IPS-NIHi7 (cell line): ENCODE results near the gene CXorf38.
A peak's percentile ranks its signal among the peaks of the same experiment; 100 is the strongest.

Experiments used
- DNase-seq: peaks from one replicate; pipeline ENCODE4 v3.0.0; 2012; ENCODE audit warnings: mixed read lengths; ENCODE audit errors: extremely low spot score

CXorf38 gene, protein sequence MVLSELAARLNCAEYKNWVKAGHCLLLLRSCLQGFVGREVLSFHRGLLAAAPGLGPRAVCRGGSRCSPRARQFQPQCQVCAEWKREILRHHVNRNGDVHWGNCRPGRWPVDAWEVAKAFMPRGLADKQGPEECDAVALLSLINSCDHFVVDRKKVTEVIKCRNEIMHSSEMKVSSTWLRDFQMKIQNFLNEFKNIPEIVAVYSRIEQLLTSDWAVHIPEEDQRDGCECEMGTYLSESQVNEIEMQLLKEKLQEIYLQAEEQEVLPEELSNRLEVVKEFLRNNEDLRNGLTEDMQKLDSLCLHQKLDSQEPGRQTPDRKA

DNA sequence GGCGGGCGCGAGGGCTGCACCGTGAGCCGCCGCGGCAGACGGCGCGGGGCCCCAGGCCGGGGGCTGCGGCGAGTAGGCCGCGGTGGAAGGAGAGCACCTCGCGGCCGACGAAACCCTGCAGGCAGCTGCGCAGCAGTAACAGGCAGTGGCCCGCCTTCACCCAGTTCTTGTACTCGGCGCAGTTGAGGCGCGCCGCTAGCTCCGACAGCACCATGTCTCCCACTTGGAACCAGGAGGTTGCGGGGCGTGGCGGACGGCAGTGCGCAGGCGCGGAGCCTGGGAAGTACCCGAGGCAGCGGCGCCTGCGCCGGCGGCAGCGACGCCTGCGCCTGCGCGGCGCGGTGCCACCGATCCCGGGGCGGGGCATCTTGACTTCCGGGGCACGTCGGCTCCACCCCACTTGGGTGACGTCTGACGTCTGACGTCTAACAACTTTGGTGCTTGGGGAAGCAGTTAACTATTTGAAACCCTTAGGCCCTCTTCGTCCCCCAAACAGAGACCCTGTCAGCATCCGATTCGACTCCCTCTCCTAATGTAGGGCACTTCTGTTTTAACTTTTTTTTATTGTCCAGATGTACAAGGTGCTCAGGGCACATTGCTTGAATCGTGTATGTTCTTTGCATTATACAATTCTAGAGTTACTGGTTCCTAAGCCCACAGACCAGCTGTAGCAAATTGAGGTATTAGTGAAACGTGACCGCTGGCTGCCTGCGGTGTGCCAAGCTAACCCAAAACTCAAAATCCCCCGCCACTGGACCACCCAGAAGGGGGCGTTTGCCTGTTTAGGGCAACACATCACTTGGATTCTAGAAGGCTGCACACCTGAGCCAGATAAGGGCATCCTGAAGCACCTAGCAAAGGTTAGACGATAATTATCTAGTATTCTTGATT is at the start of gene CXorf38:
CXorf38 (minus strand) TSS at position 255 of the 891 bp plus-strand sequence; CDS start at position 214, 41 bp downstream.
- DNase-seq = peak; percentile 87

DNA sequence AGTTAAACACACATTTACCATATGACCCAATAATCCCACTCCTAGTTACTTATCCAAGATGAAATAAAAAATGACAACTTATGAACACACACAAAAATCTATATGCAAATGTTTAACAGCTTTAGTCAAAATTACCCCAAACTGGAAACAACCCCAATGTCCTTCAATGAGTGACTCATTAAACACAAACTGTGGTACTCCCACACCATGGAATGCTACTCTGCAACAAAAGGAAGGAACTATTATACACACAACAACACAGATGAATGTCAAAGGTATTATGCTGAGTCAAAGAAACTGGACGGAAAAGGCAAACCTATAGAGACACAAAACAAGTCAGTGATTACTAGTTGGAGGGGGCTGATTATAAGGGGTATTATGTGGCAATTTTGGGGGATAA is 47.4 kb upstream of the CXorf38 start:
- DNase-seq = no peak

DNA sequence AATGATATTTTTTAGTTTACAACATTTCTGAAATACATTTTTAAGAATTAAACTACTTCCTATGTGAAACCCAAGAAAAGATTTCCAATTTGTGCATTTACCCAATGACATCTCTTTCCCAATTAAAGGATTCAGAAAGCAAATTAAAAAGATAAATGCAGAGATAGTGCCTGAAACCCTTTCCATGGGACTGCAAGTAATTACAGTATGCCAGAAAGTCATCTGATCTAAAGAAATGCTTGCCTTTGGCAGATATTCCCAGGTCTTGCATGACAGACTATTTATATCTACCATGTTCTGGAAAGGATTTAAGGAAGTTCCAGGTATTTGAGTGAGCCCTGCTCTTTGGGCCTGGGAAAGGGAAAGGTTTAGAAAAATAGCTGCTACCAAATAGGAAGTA is 41.6 kb upstream of the CXorf38 start:
- DNase-seq = no peak

DNA sequence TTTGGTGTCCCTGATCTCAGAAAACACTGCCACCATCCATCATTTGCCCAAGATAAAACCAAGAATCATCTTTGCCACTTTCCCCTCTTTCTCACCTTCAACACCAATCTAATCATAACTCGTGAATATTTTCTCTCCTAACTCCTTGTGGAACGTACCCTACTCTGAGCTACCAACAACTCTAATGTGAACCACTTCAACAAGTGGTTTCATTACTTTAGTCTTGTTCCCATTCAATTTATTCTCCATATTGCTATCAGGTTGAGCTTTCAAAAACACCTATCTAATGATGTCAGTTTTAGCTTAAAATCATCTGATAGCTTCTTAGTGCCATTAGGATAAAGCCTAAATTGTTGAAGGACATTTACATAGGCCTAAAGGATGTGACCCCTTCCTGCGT is 39.8 kb upstream of the CXorf38 start:
- DNase-seq = no peak

DNA sequence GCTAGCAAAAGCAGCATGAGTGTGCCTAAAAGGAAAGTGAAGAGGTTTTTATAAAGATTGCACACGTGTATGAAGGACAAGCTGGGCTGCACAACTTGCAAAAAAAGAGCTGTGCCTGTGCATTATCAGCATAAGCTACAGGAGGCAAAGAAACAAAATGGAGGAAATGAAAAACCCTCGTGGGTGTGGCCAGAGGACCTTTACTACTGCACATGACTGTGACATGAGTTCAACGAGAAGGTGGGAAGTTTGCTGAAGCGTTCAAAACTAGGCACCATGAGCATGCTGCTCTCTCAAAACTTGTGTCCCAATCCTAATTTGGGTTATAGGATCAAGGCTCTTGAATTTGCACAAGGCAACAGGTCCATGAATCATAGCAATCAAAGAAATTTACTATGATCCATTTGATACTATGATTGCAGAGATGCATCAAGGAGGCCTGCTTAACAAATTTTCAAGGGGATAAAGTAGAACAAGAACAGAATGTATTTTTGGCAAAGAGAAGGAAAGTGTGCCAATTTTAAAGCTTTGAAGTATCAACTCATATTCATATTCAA is 38.1 kb upstream of the CXorf38 start:
- DNase-seq = no peak

DNA sequence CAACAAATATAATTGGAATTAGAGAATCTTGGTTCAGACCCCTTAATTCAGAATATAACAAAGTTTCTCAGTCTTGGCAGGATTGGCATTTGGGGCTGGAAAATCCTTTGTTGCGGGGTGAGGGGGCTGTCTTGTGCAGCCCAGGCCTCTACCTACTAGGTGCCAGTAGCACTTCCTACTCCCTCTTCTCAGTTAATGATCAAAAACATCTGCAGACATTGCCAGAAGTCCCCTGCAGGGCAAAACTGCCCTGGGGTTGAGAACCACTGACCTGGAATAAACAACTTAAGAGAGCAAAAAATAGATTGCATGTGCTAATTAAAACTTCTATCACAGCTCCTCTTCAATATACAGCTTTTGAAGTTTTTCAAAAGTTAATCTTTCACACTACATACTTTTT is 36.7 kb upstream of the CXorf38 start:
- no peak for DNase-seq

DNA sequence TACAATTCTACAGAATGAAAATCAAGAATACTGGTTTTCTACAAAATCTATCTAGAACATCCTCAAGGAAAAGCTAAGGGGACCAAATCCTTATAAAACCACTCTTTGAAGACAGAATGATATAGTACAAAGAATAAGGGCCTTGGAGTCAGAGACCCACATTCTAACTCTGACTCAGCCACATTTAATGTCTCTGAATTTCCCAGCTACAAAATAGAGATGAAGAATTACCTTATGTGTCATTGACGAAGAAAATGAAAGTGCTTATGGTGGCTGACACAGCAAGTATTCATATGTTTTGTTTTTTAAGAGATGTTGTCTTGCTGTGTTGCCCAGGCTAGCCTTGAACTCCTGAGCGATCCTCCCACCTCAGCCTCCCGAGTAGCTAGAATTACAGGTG is 35.9 kb upstream of the CXorf38 start:
- no peak for DNase-seq

DNA sequence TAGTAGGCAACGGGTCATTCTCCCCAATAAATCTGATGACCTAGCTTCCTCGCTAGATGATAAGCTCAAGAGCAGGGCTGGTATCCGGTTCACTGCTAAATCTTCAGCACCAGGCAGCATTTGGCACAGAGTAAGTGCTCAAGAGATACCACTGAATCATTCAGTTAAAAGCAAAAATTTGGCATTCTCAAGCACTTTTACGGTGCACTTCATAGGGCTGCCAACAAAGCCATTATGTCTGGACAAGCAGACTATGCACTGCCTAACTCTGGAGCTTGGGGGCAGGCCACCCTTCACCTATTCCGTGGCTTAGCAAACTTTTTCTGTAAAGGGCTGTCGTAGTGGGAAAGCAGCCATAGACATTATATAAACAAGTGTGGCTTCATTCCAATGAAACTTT is 23.8 kb upstream of the CXorf38 start:
- no peak for DNase-seq

DNA sequence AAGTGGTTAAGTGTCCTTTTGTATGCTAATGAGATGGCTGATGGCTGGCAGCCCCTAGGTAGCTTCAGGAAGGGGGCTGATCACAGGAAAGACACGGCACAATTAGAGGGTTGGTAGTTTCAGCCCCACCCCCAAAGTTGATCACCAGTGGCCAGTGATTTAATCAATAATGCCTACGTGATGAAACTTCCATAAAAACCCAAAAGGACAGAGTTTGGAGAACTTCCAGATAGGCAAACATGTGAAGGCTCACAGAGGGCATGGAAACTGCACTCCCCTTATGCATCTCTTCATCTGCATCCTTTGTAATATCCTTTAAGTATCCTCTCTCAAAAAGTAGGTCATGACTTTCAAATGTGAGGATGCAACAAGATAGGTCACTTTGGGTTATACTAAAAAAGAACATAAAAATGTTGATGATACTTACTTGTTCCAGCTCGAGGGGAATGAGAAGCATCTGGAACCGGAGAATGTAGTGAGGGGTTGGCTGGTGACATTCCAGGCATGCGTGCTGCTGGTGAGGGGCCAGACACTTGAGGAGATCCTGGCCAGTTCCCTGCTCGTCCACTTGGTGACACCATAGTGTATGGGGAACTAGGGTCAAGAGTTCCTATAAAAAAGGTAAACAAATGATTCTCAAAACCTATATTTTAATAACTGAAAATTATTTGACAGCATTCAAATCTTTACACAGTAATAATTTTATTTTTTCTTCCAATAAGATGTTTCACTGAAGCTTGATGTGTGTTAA is 16.7 kb upstream of the CXorf38 start:
- peak; percentile 54 for DNase-seq

DNA sequence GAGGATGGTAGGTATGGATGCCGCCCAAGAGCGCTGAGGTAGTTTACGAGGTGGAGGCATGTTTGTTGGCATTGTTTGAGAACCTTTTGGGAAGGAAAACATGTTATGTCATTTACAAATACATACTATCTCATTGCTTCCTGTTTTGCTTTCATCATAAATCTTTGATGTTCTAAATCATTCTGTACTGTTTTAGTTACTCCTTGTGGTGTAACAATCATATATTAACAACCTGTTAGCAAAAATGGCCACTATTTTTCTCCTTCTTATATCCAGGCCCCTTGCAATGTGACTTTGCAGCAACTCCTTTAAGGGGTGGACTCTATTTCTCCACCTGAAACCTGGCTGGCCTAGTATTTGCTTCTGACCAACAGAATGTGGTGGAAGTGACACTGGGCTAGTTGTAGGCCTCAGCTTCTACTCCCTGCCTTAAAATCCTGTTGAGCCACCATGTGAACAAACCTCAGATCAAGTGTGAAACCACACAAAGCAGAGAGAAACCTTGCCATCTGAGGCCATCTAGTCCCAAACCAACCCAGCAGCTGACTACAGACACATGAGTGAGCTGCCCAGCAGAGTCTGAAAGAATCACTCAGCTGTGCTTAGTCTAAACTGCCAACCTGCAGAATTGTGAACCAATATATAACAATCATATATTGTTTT is 15.8 kb upstream of the CXorf38 start:
- no peak for DNase-seq

DNA sequence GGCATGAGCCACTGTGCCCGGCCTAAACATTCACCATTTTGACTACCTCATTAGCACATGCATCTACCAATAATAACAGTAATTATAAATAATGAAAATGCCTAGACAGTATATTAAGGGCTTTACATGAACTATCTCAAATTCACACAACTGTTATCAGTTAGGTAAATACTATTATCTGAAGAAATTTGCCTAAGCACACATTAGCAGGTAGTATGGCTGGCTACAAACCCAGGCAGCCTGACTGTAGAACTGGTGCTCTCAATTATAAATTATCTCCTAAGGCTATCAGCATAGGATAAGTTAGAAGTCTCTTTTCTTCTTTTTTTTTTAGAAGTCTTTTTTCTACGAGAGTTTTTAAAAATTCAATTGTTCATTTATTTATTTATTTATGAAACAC is 14.1 kb upstream of the CXorf38 start:
- DNase-seq = no peak

DNA sequence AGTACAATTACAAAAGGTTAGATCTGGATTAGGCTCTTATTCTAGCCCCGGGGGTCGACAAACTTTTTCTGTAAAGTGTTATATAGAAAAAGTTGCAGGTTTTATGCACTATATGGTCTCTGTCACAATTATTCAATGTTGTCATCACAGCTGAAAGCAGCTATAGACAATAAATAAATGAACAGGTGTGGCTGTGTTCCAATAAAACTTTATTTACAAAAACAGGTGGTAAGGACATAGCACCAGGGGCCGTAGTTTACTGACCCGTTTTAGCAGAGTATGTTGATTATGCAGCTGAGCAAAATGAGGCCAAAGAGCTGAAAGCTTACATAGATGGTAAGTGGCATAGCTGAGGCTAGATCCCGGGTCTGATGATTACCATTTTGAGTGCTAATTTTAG is 13.0 kb upstream of the CXorf38 start:
- no peak for DNase-seq

DNA sequence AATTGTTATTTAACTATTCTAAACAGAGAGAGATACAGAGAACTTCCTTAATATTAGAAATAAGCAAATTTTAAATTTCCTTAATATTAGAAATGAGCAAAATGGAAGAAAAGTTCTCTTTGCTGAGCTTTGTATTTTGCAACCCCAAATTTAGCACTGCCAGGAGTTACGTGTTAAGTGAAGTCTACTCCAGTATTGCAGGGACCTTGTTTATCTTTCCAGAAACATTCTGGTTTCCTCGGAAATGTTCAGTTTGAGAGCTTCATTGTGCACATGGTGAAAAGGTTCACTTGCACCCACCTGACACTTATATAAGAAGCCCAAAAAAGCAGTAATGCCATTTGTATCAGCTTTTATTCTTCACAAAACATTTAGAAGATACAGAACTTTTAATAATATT is 6.2 kb upstream of the CXorf38 start:
- no peak for DNase-seq

DNA sequence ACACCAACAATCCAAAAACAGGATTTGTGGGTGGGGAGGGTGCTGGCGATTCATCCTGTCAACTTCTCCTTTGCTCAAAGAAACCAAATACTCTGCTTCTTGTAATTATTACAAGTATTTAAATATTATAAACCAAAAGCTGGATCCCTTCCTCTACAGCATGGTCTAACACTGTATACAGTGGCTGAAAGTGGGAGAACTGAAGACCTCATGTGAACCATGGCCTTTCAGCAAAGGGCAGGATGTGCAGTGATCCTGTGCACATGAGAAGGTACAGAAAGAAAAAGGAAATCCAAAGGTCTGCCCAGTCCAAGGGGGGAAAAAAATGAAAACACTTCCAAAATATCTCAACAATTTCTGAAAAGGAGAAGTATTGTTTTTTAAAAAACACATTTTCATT is 5.3 kb upstream of the CXorf38 start:
- no peak for DNase-seq

DNA sequence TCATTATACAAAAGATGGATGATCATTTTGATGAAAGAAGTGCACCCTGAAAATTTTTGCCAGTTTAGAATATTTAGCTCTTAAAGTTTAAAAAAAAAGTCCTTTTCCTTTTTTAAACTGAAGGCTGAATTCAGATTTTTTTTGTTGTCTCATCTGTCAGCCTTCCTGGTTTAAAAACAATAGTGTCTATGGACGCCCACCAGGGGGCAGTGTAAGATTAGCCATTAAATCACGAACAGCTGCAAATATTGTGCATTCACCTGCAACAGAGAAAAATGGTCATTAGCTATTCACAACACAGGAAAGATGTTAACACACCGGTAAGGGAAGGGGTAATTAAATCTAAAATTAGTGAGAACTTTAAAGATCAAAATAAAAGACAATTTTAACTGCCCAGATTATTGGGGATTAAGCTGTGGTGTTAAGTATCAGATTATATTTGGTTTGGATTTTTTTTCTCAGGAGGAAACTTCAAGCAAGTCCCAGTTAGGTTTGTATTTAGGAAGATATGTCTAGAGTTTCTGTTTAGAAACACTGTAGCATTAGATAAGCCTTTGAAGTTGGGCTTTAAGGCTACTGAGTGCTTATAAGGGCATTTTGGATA is 4.4 kb upstream of the CXorf38 start:
- DNase-seq = peak; percentile 22

DNA sequence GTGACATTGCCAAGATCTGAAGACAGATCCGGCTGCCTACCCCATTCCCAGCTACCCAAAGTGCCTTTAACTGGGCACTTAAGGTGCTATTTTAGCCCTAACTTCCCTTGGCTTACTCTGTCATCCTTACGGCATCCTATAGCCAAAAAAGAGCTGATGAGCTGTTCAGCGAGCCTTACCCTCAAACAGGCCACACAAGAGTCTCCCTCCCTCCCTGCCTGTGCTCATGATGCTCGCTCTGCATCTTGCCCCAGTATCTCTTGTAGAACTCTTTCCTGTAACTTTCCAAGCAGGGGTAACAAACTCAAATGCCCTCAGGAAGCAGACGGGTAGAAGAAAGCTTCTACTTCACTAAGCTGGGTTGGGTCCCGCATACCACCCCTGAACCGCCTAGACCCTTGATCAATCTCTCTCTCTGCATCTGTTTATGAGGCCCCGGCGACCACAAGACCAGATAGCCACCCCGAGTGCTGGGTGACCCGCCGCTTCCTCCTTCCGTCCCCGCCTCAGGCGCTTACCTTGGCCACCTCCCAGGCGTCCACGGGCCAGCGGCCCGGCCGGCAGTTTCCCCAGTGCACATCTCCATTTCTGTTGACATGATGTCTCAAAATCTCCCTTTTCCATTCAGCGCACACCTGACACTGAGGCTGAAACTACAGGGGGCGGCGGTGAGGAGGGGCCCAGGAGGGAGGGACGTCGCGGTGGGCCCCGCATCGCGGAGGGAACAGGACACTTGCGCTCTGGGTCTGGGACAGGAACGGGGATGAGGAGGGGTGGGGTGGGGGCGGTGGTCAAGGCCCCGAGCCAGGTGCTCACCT is 663 bp downstream of the CXorf38 start:
- peak; percentile 32 for DNase-seq

DNA sequence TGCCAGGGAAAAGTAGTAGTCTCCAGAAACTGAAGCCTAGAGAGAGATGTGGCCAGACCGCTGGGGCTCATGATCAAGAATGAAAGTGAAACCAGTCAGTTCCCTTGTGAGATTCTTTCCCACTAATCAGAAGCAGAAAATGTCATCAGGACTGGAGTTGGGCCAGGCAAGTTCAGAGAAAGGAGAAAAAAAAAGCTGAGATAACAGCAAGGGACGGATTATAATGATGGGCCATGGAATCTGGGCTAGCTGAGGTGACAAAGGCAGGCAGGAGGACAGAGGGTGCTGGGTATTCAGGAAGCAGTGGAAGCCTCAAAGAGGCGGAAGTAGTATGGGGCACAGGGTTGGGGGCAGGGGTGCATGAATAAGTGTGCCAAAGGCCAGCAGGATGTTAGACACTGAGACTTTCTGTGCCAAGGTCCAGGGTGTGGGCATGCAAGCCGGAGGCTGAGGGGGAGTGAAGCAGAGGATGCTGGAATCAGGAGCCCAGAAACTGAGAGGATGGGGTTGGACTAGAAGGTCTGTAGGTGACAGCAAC is 2.5 kb downstream of the CXorf38 start:
- no peak for DNase-seq

DNA sequence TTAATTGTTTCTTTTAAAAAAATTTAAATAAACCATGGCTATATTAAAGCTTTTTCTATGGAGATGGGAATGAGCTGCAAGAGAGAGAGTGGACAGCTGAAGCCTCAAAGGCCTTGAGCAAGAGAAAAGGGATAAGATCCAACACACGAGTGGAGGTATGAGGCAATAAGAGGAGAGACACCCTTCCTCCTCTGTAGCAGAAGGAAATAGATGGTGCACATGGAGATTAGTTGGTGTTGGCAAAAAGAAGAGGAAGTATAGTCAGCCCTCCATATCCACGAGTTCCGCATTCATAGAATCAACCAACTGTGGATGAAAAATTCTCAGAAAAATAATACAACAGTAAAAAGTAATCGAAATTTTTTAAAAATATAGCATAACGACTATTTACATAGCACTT is 3.2 kb downstream of the CXorf38 start:
- no peak for DNase-seq

DNA sequence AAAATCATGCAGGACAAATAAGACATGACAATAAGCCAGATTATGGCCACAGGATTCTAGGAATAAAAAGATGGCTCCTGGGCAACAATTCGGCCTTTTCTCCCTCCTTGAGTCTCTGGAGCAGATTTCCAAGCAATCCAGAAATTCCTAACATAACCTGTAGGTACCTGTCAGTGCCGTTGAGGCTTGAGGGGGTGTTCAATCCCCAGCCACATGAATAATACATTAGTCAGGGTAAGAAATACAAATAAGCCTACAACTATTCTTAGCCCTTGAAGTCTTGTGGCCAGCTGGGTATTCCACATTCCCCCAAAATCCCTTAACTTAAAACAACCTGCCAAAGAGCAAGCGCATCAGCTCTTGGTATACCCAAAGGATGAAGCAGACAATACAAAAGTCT is 9.7 kb downstream of the CXorf38 start:
- DNase-seq = no peak

DNA sequence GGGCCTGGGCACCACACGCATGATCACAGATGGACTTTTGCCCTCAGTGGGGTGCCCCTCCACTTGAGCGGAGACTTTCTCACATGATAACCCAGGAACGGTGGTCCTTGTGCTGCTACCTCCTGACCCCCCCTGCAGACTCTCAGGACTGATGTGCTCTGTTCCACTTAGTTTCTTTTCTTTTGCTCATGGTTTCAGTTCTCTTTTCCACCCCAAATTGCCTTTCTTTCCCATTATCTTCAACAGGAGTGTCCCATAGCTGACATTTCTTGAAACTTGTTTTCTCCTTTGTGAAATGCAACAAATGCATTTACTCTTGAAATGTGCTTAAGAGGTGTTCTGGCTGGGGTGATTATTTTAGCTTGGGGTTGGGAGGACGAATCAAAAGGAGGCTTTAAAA is 15.2 kb downstream of the CXorf38 start:
- no peak for DNase-seq
